Endodermal cell (in vitro differentiated cells): ENCODE data around the gene FUZ. TPM values are rescaled to one million over a fixed set of nuclear protein-coding genes. Genes with fewer than 3 reads are reported as not detected.

Experiments
- DNase-seq: peaks from one replicate; pipeline ENCODE4 v3.0.0-alpha.2; 2017
- H3K27ac ChIP-seq: 2 replicates; pipeline ENCODE4 v1.5.1; 2013; ENCODE audit warnings: mild to moderate bottlenecking, low read depth, low read length, moderate library complexity
- H3K27me3 ChIP-seq: 2 replicates; pipeline ENCODE4 v1.6.1; 2013; ENCODE audit warnings: mild to moderate bottlenecking, low read length, moderate library complexity; ENCODE audit not compliant: insufficient read depth, control insufficient read depth, poor library complexity, severe bottlenecking
- H3K36me3 ChIP-seq: 2 replicates; pipeline ENCODE4 v1.7.0; 2013; ENCODE audit warnings: mild to moderate bottlenecking, low read length, moderate library complexity; ENCODE audit not compliant: control insufficient read depth, insufficient read depth
- H3K4me1 ChIP-seq: one replicate; pipeline ENCODE4 v1.7.0; 2013; ENCODE audit warnings: low read length; ENCODE audit not compliant: control insufficient read depth, insufficient read depth
- H3K4me3 ChIP-seq: 2 replicates; pipeline ENCODE4 v1.5.1; 2013; ENCODE audit warnings: mild to moderate bottlenecking, low read length, moderate library complexity
- H3K9ac ChIP-seq: 2 replicates; pipeline ENCODE4 v1.6.1; 2013; ENCODE audit warnings: mild to moderate bottlenecking, low read length, moderate library complexity; ENCODE audit not compliant: poor library complexity, severe bottlenecking; ENCODE audit errors: extremely low read depth
- H3K9me3 ChIP-seq: 2 replicates; pipeline ENCODE4 v1.6.1; 2013; ENCODE audit warnings: mild to moderate bottlenecking, low read length, moderate library complexity; ENCODE audit not compliant: control insufficient read depth
- H3K27ac Mint-ChIP-seq: 2 replicates; pipeline ENCODE4 v1.8.0; 2020; ENCODE audit warnings: mixed read lengths
- H3K27me3 Mint-ChIP-seq: 2 replicates; pipeline ENCODE4 v1.8.0; 2021; ENCODE audit warnings: mild to moderate bottlenecking, mixed read lengths; ENCODE audit not compliant: insufficient read depth
- H3K36me3 Mint-ChIP-seq: 2 replicates; pipeline ENCODE4 v1.8.0; 2020; ENCODE audit warnings: low read depth, mixed read lengths
- H3K4me1 Mint-ChIP-seq: 2 replicates; pipeline ENCODE4 v1.8.0; 2020; ENCODE audit warnings: mixed read lengths
- H3K4me3 Mint-ChIP-seq: 2 replicates; pipeline ENCODE4 v1.8.0; 2020; ENCODE audit warnings: mild to moderate bottlenecking, moderate library complexity, mixed read lengths
- H3K9me3 Mint-ChIP-seq: 2 replicates; pipeline ENCODE4 v1.8.0; 2020; ENCODE audit warnings: mild to moderate bottlenecking, mixed read lengths
- CTCF ChIP-seq: fragments of 200-600 bp; sonication (generic); conservative IDR thresholded peaks from 2 replicates; pipeline ENCODE4 v1.5.0; 2021; ENCODE audit warnings: antibody characterized with exemption, mild to moderate bottlenecking
- WGBS, 2 experiments: methylation state at CpG; one replicate each; pipeline versions ENCODE4 v1.1.5 to v1.1.7; 2013; ENCODE audit warnings: missing lambda C conversion rate in 2 of 2, mixed read lengths in 1 of 2; ENCODE audit not compliant: insufficient coverage in 1 of 2, insufficient read length in 1 of 2; 5-methylcytosine and 5-hydroxymethylcytosine counted together
- total RNA-seq, 2 donors: library from RNA; stranded (reverse); fragmentation: NEBNext Ultra II Directional in 1 of 2; extraction: Animal tissue kit (Norgen Biotek cat#: 25700) in 1 of 2; gene quantifications; 2 replicates in 1 of 2; 3 replicates in 1 of 2; pipeline ENCODE4 v1.2.1, GENCODE V29; 2021

Gene FUZ
- total RNA-seq, 2 donors from 2014 or later: 26.1 to 41.2 TPM

GRCh38 chr19:49857061-49857837 lies 44.2 kb upstream of the FUZ start:
- H3K4me1 Mint-ChIP-seq: peaks cover 12% of the 10 kb centered on the region
- Histone ChIP-seq H3K4me3 (no peak overlapping the region), H3K36me3 (peaks cover 54% of the 10 kb centered on the region), H3K9me3 (no peaks in the 10 kb centered on the region), H3K9ac (no peak overlapping the region), H3K27ac (peak overlapping the region; percentile 51), H3K4me1 (peaks cover 5% of the 10 kb centered on the region), H3K27me3 (no peaks in the 10 kb centered on the region)
- no peaks in the 10 kb centered on the region for H3K27me3 Mint-ChIP-seq
- no peak overlapping the region for H3K27ac Mint-ChIP-seq
- peak; percentile 68 for DNase-seq
- peaks cover 41% of the 10 kb centered on the region for H3K36me3 Mint-ChIP-seq
- 87 to 96% methylated on average over 13 to 26 of the region's 26 CpGs for WGBS, 2 experiments
- H3K4me3 Mint-ChIP-seq: no peak overlapping the region
- H3K9me3 Mint-ChIP-seq: no peaks in the 10 kb centered on the region
- no peak for TF ChIP-seq CTCF

GRCh38 chr19:49856574-49857021 lies 43.5 kb upstream of the FUZ start:
- no peak overlapping the region for H3K27ac ChIP-seq
- peak; percentile 51 for DNase-seq

More at GRCh38 chr19:49856574-49857021, 43.5 kb upstream of the FUZ start:
- Histone ChIP-seq H3K9me3 (no peaks in the 10 kb centered on the region), H3K27me3 (no peaks in the 10 kb centered on the region), H3K4me1 (peaks cover 5% of the 10 kb centered on the region), H3K36me3 (peaks cover 50% of the 10 kb centered on the region), H3K9ac (no peak overlapping the region), H3K4me3 (no peak overlapping the region)
- Mint-ChIP-seq H3K36me3 (peaks cover 41% of the 10 kb centered on the region), H3K4me1 (peaks cover 15% of the 10 kb centered on the region), H3K27me3 (no peaks in the 10 kb centered on the region), H3K27ac (no peak overlapping the region), H3K9me3 (no peaks in the 10 kb centered on the region), H3K4me3 (no peak overlapping the region)
- 95 to 97% methylated on average over 10 to 18 of the region's 18 CpGs for WGBS, 2 experiments
- no peak for TF ChIP-seq CTCF
